ENCODE results near the gene HOXC4.
"Not testable (repeated sequence)": the region's sequence is repeated elsewhere in the genome, so short reads cannot be mapped to it uniquely, and the experiment has no call there.

The HOXC4 gene

DNA sequence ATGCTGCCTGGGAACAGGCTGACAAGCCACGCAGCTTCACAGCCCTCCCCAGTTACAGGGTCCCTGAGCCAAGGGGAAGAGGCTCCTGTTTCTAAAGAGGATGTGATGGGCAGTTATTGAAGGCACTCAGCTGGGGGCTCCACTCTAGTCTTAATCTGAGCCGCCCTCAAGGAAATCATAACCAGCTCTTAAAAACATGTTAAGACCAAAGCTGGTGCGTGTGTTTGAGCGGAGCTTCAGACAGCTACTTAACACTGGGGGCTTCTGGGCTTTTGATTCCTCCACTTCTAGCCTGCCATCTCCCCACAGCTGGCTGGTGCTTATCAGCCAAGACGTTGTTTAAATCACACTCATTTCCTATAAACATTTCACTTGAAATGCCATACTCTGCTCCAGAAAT is 42.3 kb downstream of the HOXC4 start:
- not testable (repeated sequence) for DNase-seq

DNA sequence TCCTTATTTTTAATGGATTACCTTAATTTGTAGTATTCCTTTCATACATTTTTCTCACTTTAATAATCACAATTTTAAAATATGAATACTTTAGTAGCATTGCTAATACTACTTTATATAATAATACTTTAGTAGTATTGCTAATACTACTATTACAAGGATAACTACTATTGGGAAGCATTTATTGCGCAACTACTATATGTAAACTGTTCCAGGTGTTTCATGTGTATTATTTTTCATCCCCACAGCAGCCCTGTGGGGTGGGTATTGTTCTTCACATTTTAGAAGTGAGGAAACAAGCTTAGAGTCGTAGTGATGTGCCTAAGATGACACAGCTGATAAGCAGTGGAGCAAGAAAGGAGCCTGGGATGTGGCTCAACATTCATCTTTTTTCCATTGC is 45.0 kb downstream of the HOXC4 start:
- DNase-seq: not testable (repeated sequence)

DNA sequence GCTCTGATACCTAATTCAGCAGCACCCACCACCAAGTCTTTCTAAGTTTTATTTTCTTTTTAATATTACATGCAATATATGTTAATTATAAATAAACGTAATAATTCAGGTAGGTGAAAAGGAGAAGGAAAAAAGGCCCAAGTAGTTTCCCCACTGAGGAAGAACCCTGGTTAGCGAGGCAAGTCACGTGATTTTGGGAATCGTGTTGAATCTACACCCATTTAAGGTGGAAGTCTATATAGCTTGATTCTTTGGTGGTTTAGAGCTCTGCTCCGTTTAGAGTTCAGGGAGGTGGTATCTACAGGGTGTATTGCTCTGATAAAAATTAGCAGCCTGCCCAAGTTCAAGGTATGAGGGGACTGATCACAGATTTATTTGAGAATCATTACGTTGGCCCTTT is 47.0 kb downstream of the HOXC4 start:
- DNase-seq: not testable (repeated sequence)

DNA sequence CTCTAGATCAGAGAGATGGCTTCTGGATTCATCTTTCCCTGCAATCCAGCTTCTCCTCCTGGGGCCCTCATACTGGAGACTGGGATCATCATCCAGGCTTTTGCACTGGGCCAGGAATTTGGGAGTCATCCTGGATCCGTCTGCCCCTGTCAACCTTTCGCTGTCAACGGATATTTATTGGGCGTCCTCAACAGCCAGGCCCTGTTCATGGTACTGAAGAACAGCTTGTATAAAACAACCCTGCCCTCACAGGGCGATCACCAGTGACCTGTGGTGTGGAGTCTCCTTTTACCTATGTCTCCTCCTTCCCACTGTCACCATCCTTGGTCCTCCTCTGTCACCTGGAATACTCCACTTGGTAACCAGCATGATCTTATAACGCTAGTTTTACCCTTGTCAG is 48.6 kb downstream of the HOXC4 start:
- DNase-seq: not testable (repeated sequence)

DNA sequence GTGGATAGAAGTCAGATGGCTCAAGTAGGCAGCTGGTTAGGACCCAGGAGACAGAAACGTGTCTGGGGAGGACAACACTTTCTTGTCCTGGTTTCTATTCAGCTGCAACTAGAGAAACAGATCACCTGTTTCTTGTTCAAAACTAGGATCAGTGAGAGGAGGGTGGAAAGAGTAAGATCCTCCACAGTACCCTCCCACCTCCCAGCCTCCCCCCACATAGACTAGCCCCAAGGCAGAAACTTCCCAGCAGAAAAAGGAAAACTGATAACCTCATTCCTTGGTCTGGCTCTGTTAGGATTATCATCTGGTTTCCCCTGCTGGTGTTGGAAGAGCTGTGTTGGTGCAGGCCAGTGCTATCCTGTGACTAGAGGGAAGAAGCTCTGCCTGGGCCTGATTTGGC is 50.2 kb downstream of the HOXC4 start:
- DNase-seq: not testable (repeated sequence)

Measured in T-helper 1 cell (primary cell).